HCT116 (cell line): ENCODE data around the gene SSX2IP. TPM values are rescaled to one million over a fixed set of nuclear protein-coding genes. Genes with fewer than 3 reads are reported as not detected.

Experiments
- ATAC-seq: fragments of 200-7000 bp; cut with Tn5 transposase; 2 replicates; pipeline ENCODE4 v1.9.1; 2020; ENCODE audit warnings: mild to moderate bottlenecking, moderate library complexity
- BruUV-seq: library from RNA; stranded (reverse); fragments of 400-500 nt; replicated peaks from 2 replicates; lab custom pipeline; 2021; lab: Mats Ljungman, UMichigan
- CTCF ChIA-PET: fragments of 300-600 bp; sonication (Branson Sonifier 250); formaldehyde crosslinking; loops from one replicate; lab custom pipeline; 2021; ENCODE audit warnings: antibody characterized with exemption; lab: Charles Lee
- POLR2A ChIA-PET: fragments of 300-600, 350-600 bp; sonication (Branson Sonifier 250); formaldehyde crosslinking; loops from one replicate; lab custom pipeline; 2021; ENCODE audit warnings: antibody characterized with exemption; lab: Charles Lee
- RAD21 ChIA-PET, 2 experiments: fragments of 300-600 bp; sonication (Branson Sonifier 250); formaldehyde crosslinking; loops; one replicate each; lab custom pipeline; 2023; ENCODE audit warnings: low total read pairs in 2 of 2; ENCODE audit not compliant: uncharacterized antibody in 2 of 2, unreplicated experiment in 2 of 2, low non-redundant PET in 1 of 2; lab: Charles Lee
- DNase-seq: peaks from one replicate; pipeline ENCODE4 v3.0.0-alpha.2; 2010; ENCODE audit warnings: low read depth, low spot score
- H2AFZ ChIP-seq: fragments of 200-600 bp; shearing (Covaris generic), sonication (generic); 2 replicates; pipeline ENCODE4 v1.6.1; 2017; ENCODE audit warnings: low read depth, mixed run types, mixed read lengths, antibody characterized with exemption, low read length; ENCODE audit not compliant: poor library complexity, severe bottlenecking
- H3K27ac ChIP-seq: 2 replicates; pipeline ENCODE4 v1.5.1; 2012; ENCODE audit warnings: low read depth, low read length
- H3K27me3 ChIP-seq: fragments of 200-600 bp; sonication (generic); 2 replicates; pipeline ENCODE4 v1.6.1; 2016; ENCODE audit warnings: mixed run types, low read length, mixed read lengths; ENCODE audit not compliant: insufficient read depth
- H3K36me3 ChIP-seq, 2 experiments: fragments of 200-500 bp in 1 of 2; fragments of 200-600 bp in 1 of 2; sonication (Bioruptor generic) in 1 of 2; sonication (generic) in 1 of 2; 2 replicates each; pipeline versions ENCODE4 v1.5.1 to v1.6.1; 2014 to 2016; ENCODE audit warnings: low read length in 2 of 2, inconsistent platforms in 1 of 2, mixed read lengths in 1 of 2, mixed run types in 1 of 2; ENCODE audit not compliant: insufficient read depth in 2 of 2, control insufficient read depth in 1 of 2
- H3K4me1 ChIP-seq, 2 experiments: fragments of 200-600 bp in 1 of 2; sonication (generic) in 1 of 2; 2 replicates each; pipeline versions ENCODE4 v1.5.1 to v1.6.1; 2012 to 2017; ENCODE audit warnings: low read length in 2 of 2, inconsistent platforms in 1 of 2, mild to moderate bottlenecking in 1 of 2, mixed read lengths in 1 of 2, mixed run types in 1 of 2, moderate library complexity in 1 of 2; ENCODE audit not compliant: insufficient read depth in 2 of 2, control insufficient read depth in 1 of 2
- H3K4me2 ChIP-seq: fragments of 200-600 bp; sonication (generic); 2 replicates; pipeline ENCODE4 v1.6.1; 2017; ENCODE audit warnings: mixed run types, low read length, mixed read lengths
- H3K4me3 ChIP-seq, 2 experiments: fragments of 200-600 bp in 1 of 2; sonication (generic) in 1 of 2; replicated peaks in 1 of 2; 2 replicates each; pipeline ENCODE4 v1.5.1; 2011 to 2016; ENCODE audit warnings: low read length in 2 of 2, control low read depth in 1 of 2, low read depth in 1 of 2, mild to moderate bottlenecking in 1 of 2, mixed read lengths in 1 of 2, mixed run types in 1 of 2
- H3K79me2 ChIP-seq: fragments of 200-600 bp; sonication (generic); 2 replicates; pipeline ENCODE4 v1.6.1; 2017; ENCODE audit warnings: mild to moderate bottlenecking, mixed run types, low read length, moderate library complexity, mixed read lengths; ENCODE audit not compliant: insufficient read depth
- H3K9ac ChIP-seq: fragments of 200-600 bp; sonication (generic); 2 replicates; pipeline ENCODE4 v1.6.1; 2016; ENCODE audit warnings: low read length, mixed read lengths
- H3K9me2 ChIP-seq: fragments of 200-600 bp; sonication (generic), shearing (Covaris generic); 2 replicates; pipeline ENCODE4 v1.6.1; 2017; ENCODE audit warnings: mixed run types, mild to moderate bottlenecking, moderate library complexity; ENCODE audit not compliant: insufficient read depth
- H3K9me3 ChIP-seq, 2 experiments: fragments of 200-500 bp in 1 of 2; fragments of 200-600 bp in 1 of 2; sonication (Bioruptor generic) in 1 of 2; sonication (generic) in 1 of 2; 2 replicates each; pipeline ENCODE4 v1.6.1; 2014 to 2017; ENCODE audit warnings: low read length in 2 of 2, mixed read lengths in 2 of 2, inconsistent platforms in 1 of 2, low read depth in 1 of 2, mild to moderate bottlenecking in 1 of 2, mixed run types in 1 of 2, moderate library complexity in 1 of 2; ENCODE audit not compliant: control insufficient read depth in 1 of 2, insufficient read depth in 1 of 2
- H4K20me1 ChIP-seq: fragments of 200-600 bp; sonication (generic), shearing (Covaris generic); 2 replicates; pipeline ENCODE4 v1.6.1; 2017; ENCODE audit warnings: mixed run types, mild to moderate bottlenecking, moderate library complexity; ENCODE audit not compliant: insufficient read depth
- CBX3 ChIP-seq: IDR thresholded peaks from 2 replicates; pipeline ENCODE4 v1.6.1; 2012; ENCODE audit warnings: low read depth
- CEBPB ChIP-seq: IDR thresholded peaks from 2 replicates; pipeline ENCODE4 v1.6.1; 2012; ENCODE audit warnings: low read depth
- EZH2 ChIP-seq: fragments of 200-600 bp; sonication (generic); IDR thresholded peaks from 2 replicates; pipeline ENCODE4 v1.6.1; 2017; ENCODE audit warnings: antibody characterized with exemption, mixed run types
- EZH2phosphoT487 ChIP-seq: fragments of 200-600 bp; IDR thresholded peaks from 2 replicates; pipeline ENCODE4 v1.6.1; 2018; ENCODE audit warnings: antibody characterized with exemption, borderline replicate concordance
- MAX ChIP-seq: IDR thresholded peaks from 2 replicates; pipeline ENCODE4 v1.6.1; 2012
- POLR2A ChIP-seq: IDR thresholded peaks from 2 replicates; pipeline ENCODE4 v1.7.0; 2011; ENCODE audit warnings: borderline replicate concordance; ENCODE audit not compliant: insufficient read depth, insufficient read length; ENCODE audit errors: extremely low read depth
- RAD21 ChIP-seq: IDR thresholded peaks from 2 replicates; pipeline ENCODE4 v1.6.1; 2012; ENCODE audit warnings: low read depth, mild to moderate bottlenecking
- SIN3A ChIP-seq: IDR thresholded peaks from 2 replicates; pipeline ENCODE4 v1.6.1; 2012; ENCODE audit warnings: low read depth
- SRF ChIP-seq: IDR thresholded peaks from 2 replicates; pipeline ENCODE4 v1.6.1; 2012; ENCODE audit warnings: low read depth
- YY1 ChIP-seq: IDR thresholded peaks from 2 replicates; pipeline ENCODE4 v1.6.1; 2011; ENCODE audit warnings: low read length, low read depth, moderate library complexity, mild to moderate bottlenecking; ENCODE audit not compliant: insufficient replicate concordance; ENCODE audit errors: extremely low read depth
- ZNF274 ChIP-seq: fragments of 200-500 bp; sonication (Bioruptor generic); IDR thresholded peaks from 2 replicates; pipeline ENCODE4 v1.6.1; 2014; ENCODE audit warnings: mild to moderate bottlenecking, low read depth, low read length, inconsistent platforms
- intact Hi-C: fragments of 100-400 bp; cut with micrococcal nuclease; formaldehyde crosslinking; loops from 2 replicates; pipeline ENCODE4 v1.10.0; 2022
- total RNA-seq: library from RNA; stranded (reverse); gene quantifications from one replicate; pipeline ENCODE4 v1.2.1, GENCODE V29; 2021; ENCODE audit not compliant: unreplicated experiment

The SSX2IP gene
- total RNA-seq, 1 experiment from 2014 or later, result 51.5 TPM

- intact Hi-C loops, result no loop called here
- ATAC-seq (no peak), DNase-seq (no peak)
- Histone ChIP-seq H2AFZ (no peak overlapping the region), H3K9me3 (no peaks in the 10 kb centered on the region), H3K36me3 (no peaks in the 10 kb centered on the region), H3K27ac (no peak overlapping the region), H3K4me2 (no peak overlapping the region), H3K9me2 (no peaks in the 10 kb centered on the region), H3K27me3 (no peaks in the 10 kb centered on the region), H3K79me2 (no peaks in the 10 kb centered on the region), H3K4me3 (no peak overlapping the region), H4K20me1 (no peaks in the 10 kb centered on the region), H3K4me1 (0 out of 4 replicates have a peak, but pooled peaks cover 0 to 4% of the 10 kb centered on the region in 2 experiments), H3K9ac (no peak overlapping the region)
- TF ChIP-seq POLR2A (no peak), SRF (no peak), CEBPB (no peak), EZH2phosphoT487 (no peak), MAX (no peak), SIN3A (no peak), RAD21 (no peak), EZH2 (no peak), CBX3 (no peak), ZNF274 (no peak), YY1 (no peak)
- ChIA-PET POLR2A (no interaction called here), RAD21 (no interaction called here), CTCF (interaction anchor here (1.0 to 1.9 kb wide), 2 partner anchors 9 to 38 kb away, joined by 3 to 14 read pairs; no protein-coding TSS in a partner anchor)
- BruUV-seq, result no TSS peak
Observed at GRCh38 chr1:84715342-84716019, 25.2 kb upstream of the SSX2IP start.
